Tibial nerve (tissue), 4 donors: ENCODE measurements around the gene ZNF593.

Experiments used
- CTCF ChIP-seq, 5 experiments: fragments of 200-600 bp in 3 of 5; fragments of 450-650 bp in 2 of 5; sonication (generic) in 3 of 5; IDR thresholded peaks; one replicate each; pipeline ENCODE4 v1.5.1; 2016 to 2019; ENCODE audit warnings: antibody characterized with exemption in 5 of 5, mild to moderate bottlenecking in 3 of 5, moderate library complexity in 2 of 5
- EP300 ChIP-seq, 2 donors: sonication (generic); formaldehyde crosslinking; IDR thresholded peaks; one replicate each; pipeline ENCODE4 v1.6.1; 2017; ENCODE audit warnings: antibody characterized with exemption in 2 of 2, mild to moderate bottlenecking in 1 of 2
- POLR2A ChIP-seq, 2 donors: fragments of 450-650 bp; IDR thresholded peaks; one replicate each; pipeline ENCODE4 v1.6.1; 2017; ENCODE audit warnings: antibody characterized with exemption in 2 of 2, mild to moderate bottlenecking in 2 of 2, moderate library complexity in 2 of 2

DNA sequence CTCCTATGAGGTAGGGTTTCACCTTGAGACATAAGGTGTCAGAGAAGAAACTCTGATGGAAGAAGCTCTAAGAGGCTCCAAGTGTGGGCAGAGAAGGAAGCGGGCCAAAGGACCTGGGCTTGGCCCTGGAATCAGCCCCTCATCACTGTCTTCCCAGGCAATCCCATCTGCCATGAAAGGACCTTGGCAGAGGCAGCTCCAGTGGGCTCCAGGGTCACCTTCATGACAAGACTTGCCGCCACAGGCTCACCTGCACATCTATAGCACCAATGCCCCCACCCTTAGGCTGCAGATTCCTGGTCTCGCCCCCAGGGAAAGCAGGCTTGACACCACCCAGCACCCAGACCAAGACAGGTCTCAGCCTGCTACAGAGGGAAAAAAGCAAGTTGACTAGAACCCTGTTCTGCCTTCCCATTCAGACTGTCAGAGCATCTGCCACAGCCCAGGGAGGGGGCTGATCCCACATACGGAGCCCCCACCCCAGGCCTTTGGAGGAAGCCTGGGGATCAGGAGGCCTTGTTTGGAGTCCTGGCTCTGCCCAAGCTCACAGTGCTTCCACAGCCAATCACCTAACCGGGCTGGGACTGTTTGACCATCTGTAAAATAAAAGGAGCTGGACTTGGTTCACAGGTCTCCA lies 11.3 kb upstream of the ZNF593 start:
- TF ChIP-seq POLR2A (IDR thresholded peaks at IDR 0.05) (no peak), CTCF (IDR thresholded peaks at IDR 0.05) (no peak), EP300 (IDR thresholded peaks at IDR 0.05) (no peak)
